Tibial artery (tissue), 4 donors: ENCODE data around the gene FNDC3B.
A peak's percentile ranks its signal among the peaks of the same experiment; 100 is the strongest.
"Not testable (repeated sequence)": the region's sequence is repeated elsewhere in the genome, so short reads cannot be mapped to it uniquely, and the experiment has no call there.

Experiments
- DNase-seq, 2 donors: peaks; one replicate each; pipeline ENCODE4 v3.0.0-alpha.2; 2019
- H3K27ac ChIP-seq, 2 donors: fragments of 200-600 bp; sonication (generic) in 1 of 2; 1 replicate in 1 of 2; 2 replicates in 1 of 2; pipeline ENCODE4 v1.5.1; 2018 to 2019; ENCODE audit warnings: mild to moderate bottlenecking in 1 of 2
- H3K27me3 ChIP-seq, 2 donors: fragments of 200-600 bp; sonication (generic) in 1 of 2; one replicate each; pipeline versions ENCODE4 v1.5.1 to v1.6.0; 2016 to 2019
- H3K36me3 ChIP-seq, 3 donors: fragments of 200-600 bp; sonication (generic) in 2 of 3; one replicate each; pipeline ENCODE4 v1.5.1; 2016 to 2019; ENCODE audit warnings: mild to moderate bottlenecking in 2 of 3
- H3K4me1 ChIP-seq, 4 donors: fragments of 200-600 bp; sonication (generic) in 2 of 4; 1 replicate in 3 of 4; 2 replicates in 1 of 4; pipeline ENCODE4 v1.5.1; 2016 to 2019
- H3K4me3 ChIP-seq, 2 donors: fragments of 200-600 bp; sonication (generic) in 1 of 2; 1 replicate in 1 of 2; 2 replicates in 1 of 2; pipeline ENCODE4 v1.5.1; 2018 to 2019; ENCODE audit warnings: mild to moderate bottlenecking in 2 of 2
- H3K9me3 ChIP-seq, 3 donors: fragments of 200-600 bp; sonication (generic) in 1 of 3; one replicate each; pipeline ENCODE4 v1.5.1; 2016 to 2019
- CTCF ChIP-seq, 2 experiments: fragments of 200-600 bp in 1 of 2; fragments of 450-650 bp in 1 of 2; IDR thresholded peaks; one replicate each; pipeline ENCODE4 v1.5.1; 2017 to 2019; ENCODE audit warnings: antibody characterized with exemption in 2 of 2, mild to moderate bottlenecking in 1 of 2, moderate library complexity in 1 of 2
- intact Hi-C: fragments of 100-400 bp; cut with DNase I; formaldehyde crosslinking; loops from one replicate; pipeline ENCODE4 v1.15.0; 2023; ENCODE audit warnings: low total_unique reads

FNDC3B gene

DNA sequence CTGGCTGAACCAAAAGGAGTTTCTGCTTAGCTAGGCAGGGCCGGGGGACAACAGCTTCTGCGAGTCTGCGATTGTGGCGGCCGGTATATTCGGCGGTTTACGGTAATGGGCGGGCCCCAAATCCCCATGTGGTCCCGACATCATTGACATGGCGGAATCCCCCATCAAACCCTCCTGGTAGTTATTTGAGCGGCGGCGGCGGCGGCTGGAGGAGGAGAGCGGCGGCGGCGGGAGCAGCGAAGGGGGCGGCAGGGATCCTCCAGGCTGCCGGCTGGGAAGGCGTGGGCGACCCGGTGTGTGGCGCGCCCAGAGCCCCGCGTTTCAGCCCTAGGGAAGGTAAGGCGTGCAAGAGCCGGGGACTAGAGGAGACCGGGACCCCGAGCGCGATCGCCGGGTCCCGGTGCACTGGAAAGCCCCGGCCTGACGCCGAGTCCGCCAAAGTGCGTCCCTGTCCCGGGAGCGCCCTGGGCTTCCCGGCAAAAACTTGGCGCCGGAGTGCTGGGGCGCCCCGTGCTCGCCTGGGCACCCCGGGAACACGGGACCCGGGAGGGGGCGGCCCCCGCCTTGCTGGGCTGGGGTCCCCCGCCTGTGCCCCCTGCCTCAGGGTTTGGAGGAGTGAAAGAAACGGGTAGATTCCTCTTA, at the start of gene FNDC3B:
FNDC3B (plus strand) TSS at position 143 of the 642 bp plus-strand sequence. CDS start 72,902 bp downstream, outside the sequence.
- peak within 1 kb of the TSS; percentile 70 to 81 for H3K4me3 ChIP-seq
- TF ChIP-seq CTCF (IDR thresholded peaks at IDR 0.05): no peak
- intact Hi-C loops: loop anchor here (5.0 kb wide), 1 partner anchor 293 kb away; no protein-coding TSS in a partner anchor
- peaks cover 0 to 39% (median 12%) of the 10 kb centered on the region in 4 donors for H3K4me1 ChIP-seq
- H3K27me3 ChIP-seq: no peaks in the 10 kb centered on the region
- H3K27ac ChIP-seq: peak within 1 kb of the TSS; percentile 97 to 100
- no peaks in the 10 kb centered on the region for H3K9me3 ChIP-seq
- DNase-seq: peak; percentile 96 to 97
- H3K36me3 ChIP-seq: no peaks in the 10 kb centered on the region

GRCh38 chr3:171990239-171990638, 49.1 kb upstream of the FNDC3B start:
- DNase-seq, H3K27ac ChIP-seq, H3K4me1 ChIP-seq, H3K36me3 ChIP-seq, H3K27me3 ChIP-seq, H3K9me3 ChIP-seq, intact Hi-C loops, H3K4me3 ChIP-seq: not testable (repeated sequence)

DNA sequence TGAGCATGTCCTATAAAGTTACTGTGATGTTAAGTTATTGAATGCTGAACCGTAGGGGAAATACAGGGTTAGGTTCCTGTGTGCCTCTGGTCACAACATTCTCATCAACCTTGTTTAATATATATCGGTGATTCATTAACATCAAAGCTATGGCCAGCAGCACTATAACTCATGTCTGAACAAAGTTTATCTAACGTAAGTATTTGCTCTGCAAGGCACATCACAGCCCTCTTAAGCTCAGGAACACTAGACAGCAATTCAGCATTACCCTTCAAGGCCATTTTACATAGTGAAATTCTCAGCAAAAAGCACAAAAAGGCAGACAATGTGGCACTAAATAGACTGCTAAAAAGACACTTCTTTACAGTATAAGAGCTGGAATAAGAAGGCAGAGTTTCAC, 48.2 kb upstream of the FNDC3B start:
- Histone ChIP-seq H3K4me3 (no peak overlapping the region), H3K4me1 (peaks cover 0 to 5% (median 1%) of the 10 kb centered on the region in 4 donors), H3K27ac (no peak overlapping the region), H3K9me3 (peaks cover 0 to 3% (median 0%) of the 10 kb centered on the region in 3 donors), H3K27me3 (no peaks in the 10 kb centered on the region), H3K36me3 (no peaks in the 10 kb centered on the region)
- TF ChIP-seq CTCF (IDR thresholded peaks at IDR 0.05): no peak
- intact Hi-C loops: no loop called here
- no peak for DNase-seq

DNA sequence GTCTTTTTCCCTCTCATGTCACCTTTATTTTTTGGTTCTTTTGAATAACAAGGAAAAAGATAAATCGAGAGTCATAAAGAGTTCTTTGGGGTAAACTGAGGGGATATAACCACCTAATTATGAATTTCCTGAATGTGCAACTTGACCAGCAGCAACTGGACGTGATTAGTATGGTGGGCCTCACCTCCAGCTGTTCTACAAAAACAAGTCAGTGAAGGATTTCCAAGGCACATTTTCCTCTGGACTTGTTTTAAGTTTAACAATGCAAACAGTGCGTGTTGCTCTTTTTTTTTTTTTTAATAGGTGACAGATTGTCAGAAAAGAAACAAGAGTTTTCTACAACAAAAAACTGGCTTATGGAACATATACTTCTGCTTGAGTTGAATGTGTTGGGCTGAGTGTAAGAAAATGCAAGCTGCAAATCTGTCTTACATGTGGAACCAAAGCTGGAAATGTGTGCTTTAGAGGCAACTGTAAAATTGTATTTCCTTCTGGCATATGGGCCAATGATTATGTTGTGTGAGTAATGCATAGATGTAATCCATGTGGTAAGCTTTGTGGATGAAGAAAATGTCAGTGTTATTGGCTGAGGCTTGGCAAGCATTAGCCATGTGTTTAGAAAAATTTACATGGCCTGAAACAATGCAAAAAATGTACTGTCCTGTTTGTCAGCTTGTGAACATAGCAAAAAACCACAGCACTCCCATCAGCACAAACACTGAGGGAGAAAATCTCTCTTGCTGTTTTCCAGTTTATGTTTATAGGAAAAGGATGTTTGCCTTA, 44.5 kb upstream of the FNDC3B start:
- no peak overlapping the region for H3K27ac ChIP-seq
- no peak for TF ChIP-seq CTCF (IDR thresholded peaks at IDR 0.05)
- intact Hi-C loops: no loop called here
- no peak for DNase-seq
- H3K36me3 ChIP-seq: no peaks in the 10 kb centered on the region
- no peaks in the 10 kb centered on the region for H3K4me1 ChIP-seq
- H3K4me3 ChIP-seq: no peak overlapping the region
- no peaks in the 10 kb centered on the region for H3K27me3 ChIP-seq
- H3K9me3 ChIP-seq: peaks cover 0 to 11% (median 0%) of the 10 kb centered on the region in 3 donors

- no peak for TF ChIP-seq CTCF (IDR thresholded peaks at IDR 0.05)
- intact Hi-C loops: no loop called here
- Histone ChIP-seq H3K9me3 (peaks cover 0 to 11% (median 0%) of the 10 kb centered on the region in 3 donors), H3K27me3 (no peaks in the 10 kb centered on the region), H3K4me1 (no peaks in the 10 kb centered on the region), H3K27ac (no peak overlapping the region), H3K36me3 (no peaks in the 10 kb centered on the region), H3K4me3 (no peak overlapping the region)
- no peak for DNase-seq
Measured at GRCh38 chr3:171995486-171995885, 43.9 kb upstream of the FNDC3B start.

GRCh38 chr3:171996178-171996817, 43.1 kb upstream of the FNDC3B start:
- Histone ChIP-seq H3K4me1 (no peaks in the 10 kb centered on the region), H3K27me3 (no peaks in the 10 kb centered on the region), H3K36me3 (no peaks in the 10 kb centered on the region), H3K9me3 (peaks cover 0 to 11% (median 0%) of the 10 kb centered on the region in 3 donors), H3K27ac (no peak overlapping the region), H3K4me3 (no peak overlapping the region)
- intact Hi-C loops: no loop called here
- no peak for TF ChIP-seq CTCF (IDR thresholded peaks at IDR 0.05)
- no peak for DNase-seq

DNA sequence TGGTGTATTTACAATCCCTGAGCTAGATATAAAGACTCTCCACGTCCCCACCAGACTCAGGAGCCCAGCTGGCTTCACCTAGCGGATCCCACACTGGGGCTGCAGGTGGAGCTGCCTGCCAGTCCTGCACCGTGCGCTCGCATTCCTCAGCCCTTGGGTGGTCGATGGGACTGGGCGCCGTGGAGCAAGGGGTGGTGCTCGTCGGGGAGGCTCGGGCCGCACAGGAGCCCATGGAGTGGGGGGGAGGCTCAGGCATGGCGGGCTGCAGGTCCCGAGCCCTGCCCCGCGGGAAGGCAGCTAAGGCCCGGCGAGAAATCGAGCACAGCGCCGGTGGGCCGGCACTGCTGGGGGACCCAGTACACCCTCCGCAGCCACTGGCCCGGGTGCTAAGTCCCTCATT, 40.6 kb upstream of the FNDC3B start:
- H3K4me3 ChIP-seq, H3K27ac ChIP-seq, H3K4me1 ChIP-seq, H3K36me3 ChIP-seq, intact Hi-C loops, DNase-seq, H3K27me3 ChIP-seq: not testable (repeated sequence)
- H3K9me3 ChIP-seq: peaks cover 0 to 11% (median 0%) of the 10 kb centered on the region in 3 donors

DNA sequence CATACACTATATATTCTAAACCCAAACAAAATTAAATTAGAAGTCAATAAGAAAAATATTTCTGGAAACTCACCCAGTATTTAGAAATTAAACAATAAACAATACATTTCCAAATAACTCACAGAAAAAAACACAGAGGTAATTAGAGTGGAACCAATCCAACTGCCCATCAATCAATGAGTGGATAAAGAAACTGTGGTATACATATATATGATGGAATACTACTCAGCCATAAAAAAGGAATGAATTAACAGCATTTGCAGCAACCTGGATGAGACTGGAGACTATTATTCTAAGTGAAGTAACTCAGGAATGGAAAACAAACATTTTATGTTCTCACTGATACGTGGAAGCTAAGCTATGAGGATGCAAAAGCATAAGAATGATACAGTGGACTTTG, 37.8 kb upstream of the FNDC3B start:
- H3K4me1 ChIP-seq, DNase-seq, intact Hi-C loops, H3K27ac ChIP-seq, H3K27me3 ChIP-seq, H3K4me3 ChIP-seq, H3K36me3 ChIP-seq, H3K9me3 ChIP-seq: not testable (repeated sequence)
